ENCODE measurements around the gene FKBP11. TPM values are rescaled to one million over a fixed set of nuclear protein-coding genes. Genes with fewer than 3 reads are reported as not detected.

FKBP11 gene
- total and polyA plus RNA-seq, 2 experiments from 2014 or later = 29.5 to 94.9 TPM

GRCh38 chr12:48924617-48925303, 532 bp downstream of the FKBP11 start:
- ATAC-seq (peak; percentile 77), DNase-seq (ENCODE audit: low spot score) (peak; percentile 81)
- Mint-ChIP-seq H3K4me3 (peak overlapping the region; percentile 88), H3K36me3 (ENCODE audit: low read depth) (peaks cover 50% of the 10 kb centered on the region), H3K4me1 (peaks cover 10% of the 10 kb centered on the region), H3K9me3 (no peaks in the 10 kb centered on the region), H3K27ac (peak overlapping the region; percentile 87), H3K27me3 (ENCODE audit: insufficient read depth, low read depth, poor library complexity) (peaks cover 7% of the 10 kb centered on the region)
- Histone ChIP-seq H3K4me3 (peak overlapping the region; percentile 97), H3K4me2 (peak overlapping the region; percentile 97), H3K9me2 (ENCODE audit: insufficient read depth) (no peaks in the 10 kb centered on the region), H3K4me1 (ENCODE audit: insufficient read depth) (peaks cover 5% of the 10 kb centered on the region; the same call in 1 of the 2 replicates), H2AFZ (peak overlapping the region; percentile 91), H3K27me3 (ENCODE audit: insufficient read depth) (no peaks in the 10 kb centered on the region), H4K20me1 (replicated peaks; ENCODE audit: insufficient read depth) (peaks cover 5% of the 10 kb centered on the region), H3K36me3 (ENCODE audit: insufficient read depth) (peaks cover 9% of the 10 kb centered on the region), H3F3A (replicated peaks; ENCODE audit: low read depth) (0 out of 2 replicates have a peak, but pooled peaks cover 7% of the 10 kb centered on the region), H3K27ac (ENCODE audit: low read depth) (peak overlapping the region; percentile 87; the same call in 1 of the 2 replicates), H3K79me2 (replicated peaks; ENCODE audit: insufficient read depth) (0 out of 2 replicates have a peak, but pooled peaks cover 5% of the 10 kb centered on the region)
- TF ChIP-seq POLR2AphosphoS5 (IDR thresholded peaks at IDR 0.05; ENCODE audit: low read depth) = 0 out of 2 replicates have a peak, but pooled peaks have one; percentile 12
- TF ChIP-seq, protein P1, sequence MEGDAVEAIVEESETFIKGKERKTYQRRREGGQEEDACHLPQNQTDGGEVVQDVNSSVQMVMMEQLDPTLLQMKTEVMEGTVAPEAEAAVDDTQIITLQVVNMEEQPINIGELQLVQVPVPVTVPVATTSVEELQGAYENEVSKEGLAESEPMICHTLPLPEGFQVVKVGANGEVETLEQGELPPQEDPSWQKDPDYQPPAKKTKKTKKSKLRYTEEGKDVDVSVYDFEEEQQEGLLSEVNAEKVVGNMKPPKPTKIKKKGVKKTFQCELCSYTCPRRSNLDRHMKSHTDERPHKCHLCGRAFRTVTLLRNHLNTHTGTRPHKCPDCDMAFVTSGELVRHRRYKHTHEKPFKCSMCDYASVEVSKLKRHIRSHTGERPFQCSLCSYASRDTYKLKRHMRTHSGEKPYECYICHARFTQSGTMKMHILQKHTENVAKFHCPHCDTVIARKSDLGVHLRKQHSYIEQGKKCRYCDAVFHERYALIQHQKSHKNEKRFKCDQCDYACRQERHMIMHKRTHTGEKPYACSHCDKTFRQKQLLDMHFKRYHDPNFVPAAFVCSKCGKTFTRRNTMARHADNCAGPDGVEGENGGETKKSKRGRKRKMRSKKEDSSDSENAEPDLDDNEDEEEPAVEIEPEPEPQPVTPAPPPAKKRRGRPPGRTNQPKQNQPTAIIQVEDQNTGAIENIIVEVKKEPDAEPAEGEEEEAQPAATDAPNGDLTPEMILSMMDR (conservative IDR thresholded peaks at IDR 0.05; ENCODE audit: low read depth in 2 of 2) = peak; percentile 51 to 72
- TF ChIP-seq ZNF462 (CRISPR knock-in tag; IDR thresholded peaks at IDR 0.05) = no peak
- TF ChIP-seq CREB1 (CRISPR knock-in tag; IDR thresholded peaks at IDR 0.05; ENCODE audit: low read depth) = peak; percentile 65
- no peak for TF ChIP-seq ZNF331 (CRISPR knock-in tag; IDR thresholded peaks at IDR 0.05; ENCODE audit: low read depth)

All from GM23338 (cell line).